WTC11 (cell line): Measurements from ENCODE around the gene TMEM175.

Experiments
- ZNF532 ChIP-seq: fragments of 250-450 bp; sonication (Bioruptor Pico); IDR thresholded peaks from 2 replicates; pipeline ENCODE4 v1.9.0; 2021; ENCODE audit warnings: mild to moderate bottlenecking, borderline replicate concordance
- TF ChIP-seq, protein P1 (sequence below): fragments of 200-600 bp; IDR thresholded peaks from 2 replicates; pipeline ENCODE4 v1.8.0; 2022; ENCODE audit warnings: antibody characterized with exemption
- TF ChIP-seq, protein P2 (sequence below): sonication (generic); formaldehyde crosslinking; IDR thresholded peaks from 2 replicates; pipeline ENCODE4 v1.8.1; 2023; ENCODE audit warnings: mild to moderate bottlenecking, missing genetic modification reagents, moderate library complexity

DNA sequence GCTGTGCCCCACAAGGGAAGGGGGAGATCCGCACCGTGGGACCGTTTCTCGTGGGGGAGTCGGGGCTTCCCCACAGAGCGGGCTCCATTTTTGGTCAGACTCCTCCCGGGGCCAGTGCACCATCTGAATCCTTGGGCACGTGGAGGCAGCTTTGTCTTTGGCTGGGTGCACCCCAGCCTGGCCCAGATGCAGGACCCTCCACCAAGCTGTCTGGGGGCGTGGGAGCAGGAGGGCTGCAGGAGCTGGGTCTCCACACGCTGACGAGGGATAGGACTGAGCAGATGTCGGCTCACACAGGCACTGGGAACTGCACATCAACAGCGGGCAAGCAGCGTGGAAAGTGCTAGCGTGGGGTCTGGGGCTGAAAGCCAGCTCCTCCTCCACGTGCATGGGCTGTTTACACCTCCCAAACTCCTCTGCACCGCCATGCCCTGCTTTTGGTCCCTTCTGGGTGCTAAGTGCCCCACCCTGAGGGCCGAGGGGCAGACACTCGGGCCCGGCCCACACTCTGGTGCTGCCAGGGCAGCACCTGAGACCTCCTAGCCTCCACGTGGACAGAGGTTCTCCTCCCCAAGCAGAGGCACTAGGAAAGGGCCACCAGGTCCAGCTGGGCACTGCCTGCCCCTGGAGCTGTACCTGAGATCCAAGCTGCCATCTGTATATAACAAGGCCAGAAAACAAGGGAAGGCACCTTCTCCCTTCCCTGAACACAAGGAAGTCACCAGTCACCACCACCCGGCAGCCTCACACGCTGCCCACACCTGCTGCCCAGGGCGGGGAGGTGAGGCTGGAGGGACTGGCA, 27.3 kb downstream of the TMEM175 start:
- TF ChIP-seq, protein P1, sequence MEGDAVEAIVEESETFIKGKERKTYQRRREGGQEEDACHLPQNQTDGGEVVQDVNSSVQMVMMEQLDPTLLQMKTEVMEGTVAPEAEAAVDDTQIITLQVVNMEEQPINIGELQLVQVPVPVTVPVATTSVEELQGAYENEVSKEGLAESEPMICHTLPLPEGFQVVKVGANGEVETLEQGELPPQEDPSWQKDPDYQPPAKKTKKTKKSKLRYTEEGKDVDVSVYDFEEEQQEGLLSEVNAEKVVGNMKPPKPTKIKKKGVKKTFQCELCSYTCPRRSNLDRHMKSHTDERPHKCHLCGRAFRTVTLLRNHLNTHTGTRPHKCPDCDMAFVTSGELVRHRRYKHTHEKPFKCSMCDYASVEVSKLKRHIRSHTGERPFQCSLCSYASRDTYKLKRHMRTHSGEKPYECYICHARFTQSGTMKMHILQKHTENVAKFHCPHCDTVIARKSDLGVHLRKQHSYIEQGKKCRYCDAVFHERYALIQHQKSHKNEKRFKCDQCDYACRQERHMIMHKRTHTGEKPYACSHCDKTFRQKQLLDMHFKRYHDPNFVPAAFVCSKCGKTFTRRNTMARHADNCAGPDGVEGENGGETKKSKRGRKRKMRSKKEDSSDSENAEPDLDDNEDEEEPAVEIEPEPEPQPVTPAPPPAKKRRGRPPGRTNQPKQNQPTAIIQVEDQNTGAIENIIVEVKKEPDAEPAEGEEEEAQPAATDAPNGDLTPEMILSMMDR: no peak
- no peak for TF ChIP-seq ZNF532
- TF ChIP-seq, protein P2, sequence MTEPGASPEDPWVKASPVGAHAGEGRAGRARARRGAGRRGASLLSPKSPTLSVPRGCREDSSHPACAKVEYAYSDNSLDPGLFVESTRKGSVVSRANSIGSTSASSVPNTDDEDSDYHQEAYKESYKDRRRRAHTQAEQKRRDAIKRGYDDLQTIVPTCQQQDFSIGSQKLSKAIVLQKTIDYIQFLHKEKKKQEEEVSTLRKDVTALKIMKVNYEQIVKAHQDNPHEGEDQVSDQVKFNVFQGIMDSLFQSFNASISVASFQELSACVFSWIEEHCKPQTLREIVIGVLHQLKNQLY (CRISPR knock-in tag): no peak
